Activated T-helper 2 cell treated with anti-CD3 and anti-CD28 coated beads, Interferon-gamma antibody, Interleukin-2, Interleukin-4, amounts not matched to agents 10 μg/mL and 5 μg/mL and 100 μg/mL, durations not matched to agents 14 hours and 24 hours and 36 hours (primary cell): ENCODE measurements around the gene KLF3. TPM values are rescaled to one million over a fixed set of nuclear protein-coding genes. Genes with fewer than 3 reads are reported as not detected.

Experiments used
- DNase-seq: peaks from one replicate; pipeline ENCODE4 v3.0.0; 2021; ENCODE audit warnings: low spot score
- H3K27ac Mint-ChIP-seq: one replicate; pipeline ENCODE4 v1.8.0; 2021; ENCODE audit warnings: mixed read lengths
- H3K27me3 Mint-ChIP-seq: one replicate; pipeline ENCODE4 v1.8.0; 2021; ENCODE audit warnings: low read depth, mixed read lengths
- H3K36me3 Mint-ChIP-seq: one replicate; pipeline ENCODE4 v1.8.0; 2021; ENCODE audit warnings: low read depth, mixed read lengths
- H3K4me1 Mint-ChIP-seq: one replicate; pipeline ENCODE4 v1.8.0; 2021; ENCODE audit warnings: low read depth, mixed read lengths
- H3K4me3 Mint-ChIP-seq: one replicate; pipeline ENCODE4 v1.8.0; 2021; ENCODE audit warnings: low read depth, mild to moderate bottlenecking, moderate library complexity, mixed read lengths
- H3K9me3 Mint-ChIP-seq: one replicate; pipeline ENCODE4 v1.8.0; 2021; ENCODE audit warnings: mixed read lengths
- intact Hi-C: fragments of 100-400 bp; cut with micrococcal nuclease; formaldehyde crosslinking; loops from one replicate; pipeline ENCODE4 v1.15.1; 2023
- total RNA-seq: library from RNA; stranded (reverse); gene quantifications from 2 replicates; pipeline ENCODE4 v1.2.3, GENCODE V29; 2022

The KLF3 gene
- total RNA-seq, 1 donor from 2014 or later = 0.71 TPM

GRCh38 chr4:38662522-38663089, 1.4 kb upstream of the KLF3 start:
- peaks cover 67% of the 10 kb centered on the region for H3K27me3 Mint-ChIP-seq
- H3K27ac Mint-ChIP-seq = no peak overlapping the region
- no peaks in the 10 kb centered on the region for H3K36me3 Mint-ChIP-seq
- H3K4me1 Mint-ChIP-seq = peaks cover 21% of the 10 kb centered on the region
- no peak for DNase-seq
- intact Hi-C loops = loop anchor here (1.0 to 10.0 kb wide), 3 partner anchors 138 to 978 kb away; partner anchors contain the start of genes RELL1 and TBC1D1
- H3K9me3 Mint-ChIP-seq = peaks cover 5% of the 10 kb centered on the region
- H3K4me3 Mint-ChIP-seq = peak overlapping the region; percentile 75

DNA sequence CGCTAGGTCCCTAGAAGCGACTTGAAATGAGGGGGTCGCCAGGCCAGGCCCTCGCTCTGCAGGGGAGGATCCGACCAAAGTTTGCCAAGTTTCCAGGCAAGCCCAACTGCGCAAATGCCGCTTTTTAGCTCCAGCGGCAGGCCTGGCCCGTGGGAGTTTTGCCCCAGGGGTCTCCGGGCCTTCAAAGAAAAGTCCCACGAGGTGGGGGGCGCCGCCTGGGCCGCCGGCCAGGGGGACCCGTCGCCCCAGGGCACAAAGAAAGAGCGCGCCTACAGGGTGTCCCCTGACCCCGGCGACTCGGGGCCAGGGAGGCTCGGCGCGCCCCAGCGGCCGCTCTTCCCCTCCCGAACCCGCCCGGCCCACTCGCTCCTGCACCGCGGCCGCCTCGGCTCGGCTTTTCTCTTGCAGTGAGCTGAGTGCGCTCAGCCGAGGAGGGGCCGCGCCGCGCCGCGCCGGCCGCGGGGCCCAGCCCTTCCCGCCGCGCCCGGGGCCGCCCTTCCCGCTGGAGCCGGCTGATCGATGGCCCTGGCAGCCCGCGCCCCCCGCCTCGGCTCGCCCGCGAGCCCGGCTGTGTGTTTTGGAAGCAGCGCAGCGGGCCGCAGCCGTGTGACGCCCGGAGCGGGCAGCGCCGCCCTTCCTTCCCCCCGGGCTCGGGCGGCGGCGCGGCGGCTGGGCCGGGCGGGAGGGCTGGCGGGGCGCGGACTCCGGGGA, 754 bp upstream of the KLF3 start:
- Mint-ChIP-seq H3K36me3 (no peaks in the 10 kb centered on the region), H3K27me3 (peaks cover 67% of the 10 kb centered on the region)

DNA sequence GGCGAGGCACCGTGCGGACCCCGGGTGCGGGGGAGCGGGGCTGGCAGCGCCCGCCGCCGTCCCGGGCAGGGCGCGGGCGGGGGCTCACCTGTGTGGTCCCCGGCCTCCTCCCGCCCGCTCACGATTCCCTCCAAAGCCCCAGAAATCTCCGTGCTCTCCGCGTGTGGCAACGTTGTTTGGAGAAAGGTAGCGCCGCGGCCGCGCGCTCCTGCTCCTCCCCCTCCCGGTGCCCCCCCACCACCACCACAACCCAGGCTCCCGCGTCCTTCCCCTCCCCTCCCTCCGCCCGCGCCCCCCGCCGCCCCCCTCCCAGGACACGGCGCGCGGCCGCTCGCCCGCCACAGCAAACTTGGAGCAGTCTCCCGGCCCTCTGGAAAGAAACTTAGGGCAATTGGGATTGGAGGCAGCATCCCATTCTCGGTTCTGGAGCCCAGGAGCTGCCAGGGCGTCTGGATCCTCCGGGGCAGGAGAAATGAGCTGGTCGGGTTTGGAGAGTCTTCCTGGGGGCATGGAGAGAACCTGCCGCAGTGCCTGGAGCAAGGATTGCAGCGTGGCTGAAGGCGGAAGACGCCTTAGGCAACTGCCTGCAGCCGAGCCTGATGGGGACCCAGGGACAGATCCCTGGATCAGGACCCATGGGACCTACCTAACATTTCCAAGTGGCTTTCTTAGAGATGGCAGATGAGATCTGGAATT, 855 bp downstream of the KLF3 start:
- intact Hi-C loops = loop anchor here (5.0 to 10.0 kb wide), 3 partner anchors 533 to 980 kb away; partner anchors contain the start of genes RELL1 and TBC1D1
- Mint-ChIP-seq H3K4me1 (peaks cover 24% of the 10 kb centered on the region), H3K9me3 (peaks cover 5% of the 10 kb centered on the region), H3K36me3 (no peaks in the 10 kb centered on the region), H3K27ac (no peak overlapping the region), H3K4me3 (peak overlapping the region; percentile 72), H3K27me3 (peaks cover 64% of the 10 kb centered on the region)
- no peak for DNase-seq

More for the DNA sequence above, 754 bp upstream of the KLF3 start:
- intact Hi-C loops = loop anchor here (1.0 to 10.0 kb wide), 3 partner anchors 139 to 978 kb away; partner anchors contain the start of genes RELL1 and TBC1D1
- peaks cover 5% of the 10 kb centered on the region for H3K9me3 Mint-ChIP-seq
- H3K4me1 Mint-ChIP-seq = peaks cover 21% of the 10 kb centered on the region
- peak overlapping the region; percentile 75 for H3K4me3 Mint-ChIP-seq
- DNase-seq = no peak
- H3K27ac Mint-ChIP-seq = no peak overlapping the region

- Mint-ChIP-seq H3K4me1 (peaks cover 24% of the 10 kb centered on the region), H3K9me3 (peaks cover 3% of the 10 kb centered on the region), H3K36me3 (no peaks in the 10 kb centered on the region), H3K4me3 (peak overlapping the region; percentile 72), H3K27ac (no peak overlapping the region), H3K27me3 (peaks cover 65% of the 10 kb centered on the region)
- intact Hi-C loops = loop anchor here (2.0 to 10.0 kb wide), 4 partner anchors 347 to 981 kb away; partner anchors contain the start of genes RELL1 and TBC1D1
- DNase-seq = no peak
Measured at GRCh38 chr4:38665551-38666411, 1.8 kb downstream of the KLF3 start.

DNA sequence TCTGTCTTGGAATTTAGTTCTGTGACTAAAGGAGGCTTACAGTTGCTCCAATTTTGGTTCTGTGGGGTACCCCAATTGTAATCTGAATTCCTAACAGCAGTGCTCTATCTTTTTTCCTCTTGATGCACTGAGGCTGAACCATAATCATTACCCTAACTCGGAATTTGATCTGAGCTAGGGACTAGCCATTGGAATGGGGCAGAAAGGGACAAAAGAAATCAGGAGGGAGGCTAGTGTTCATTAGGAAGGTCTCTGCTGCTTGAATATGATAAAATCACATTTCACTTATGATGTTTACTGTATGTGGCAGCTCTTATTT, 2.7 kb downstream of the KLF3 start:
- H3K4me1 Mint-ChIP-seq = peaks cover 22% of the 10 kb centered on the region

GRCh38 chr4:38667085-38667893, 3.3 kb downstream of the KLF3 start:
- Mint-ChIP-seq H3K27ac (no peak overlapping the region), H3K36me3 (no peaks in the 10 kb centered on the region), H3K27me3 (peaks cover 58% of the 10 kb centered on the region), H3K4me1 (peaks cover 22% of the 10 kb centered on the region), H3K4me3 (no peak overlapping the region), H3K9me3 (no peaks in the 10 kb centered on the region)
- DNase-seq = no peak
- intact Hi-C loops = loop anchor here (2.0 to 10.0 kb wide), 4 partner anchors 348 to 982 kb away; partner anchors contain the start of genes RELL1 and TBC1D1

More for the DNA sequence above, 2.7 kb downstream of the KLF3 start:
- H3K27me3 Mint-ChIP-seq = peaks cover 61% of the 10 kb centered on the region
- no peaks in the 10 kb centered on the region for H3K36me3 Mint-ChIP-seq
- H3K9me3 Mint-ChIP-seq = no peaks in the 10 kb centered on the region
- intact Hi-C loops = loop anchor here (2.0 to 10.0 kb wide), 4 partner anchors 348 to 982 kb away; partner anchors contain the start of genes RELL1 and TBC1D1
- no peak overlapping the region for H3K4me3 Mint-ChIP-seq
- DNase-seq = no peak
- no peak overlapping the region for H3K27ac Mint-ChIP-seq

DNA sequence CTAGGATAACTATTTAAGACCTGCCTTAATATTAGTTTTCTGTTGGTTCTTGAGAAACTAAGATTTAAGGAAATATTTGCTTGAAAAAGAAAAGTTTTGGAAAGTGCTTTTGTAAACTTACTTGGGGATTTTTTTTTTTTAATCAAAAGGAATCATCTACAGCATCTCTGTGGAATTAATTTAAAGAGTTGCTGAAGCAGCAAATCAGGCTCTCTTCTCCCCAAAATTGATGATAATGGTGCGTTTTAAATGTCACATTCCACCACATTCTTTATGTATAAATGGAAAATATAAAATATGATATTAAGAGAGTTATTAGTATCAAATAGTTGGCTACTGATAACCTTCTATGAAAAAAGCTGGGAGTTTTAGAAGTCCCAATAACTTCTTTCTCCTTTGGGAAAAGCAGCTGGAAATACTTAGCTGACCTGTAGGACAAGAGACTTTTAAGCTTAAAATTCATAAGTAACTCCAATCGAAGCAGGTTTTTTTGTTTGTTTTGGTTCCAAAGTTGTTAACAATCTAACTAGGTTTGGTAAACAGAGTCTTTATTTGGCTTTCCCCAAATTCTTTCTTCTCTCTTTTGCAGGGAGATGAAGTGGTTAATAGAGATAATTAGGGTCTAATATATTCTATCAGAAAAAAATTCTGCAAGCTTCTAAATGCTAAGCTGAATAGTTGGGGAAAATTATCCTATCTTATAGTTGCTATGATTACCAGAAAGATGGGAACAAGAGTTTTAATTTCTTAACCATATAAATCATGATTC, 4.4 kb downstream of the KLF3 start:
- Mint-ChIP-seq H3K9me3 (no peaks in the 10 kb centered on the region), H3K36me3 (no peaks in the 10 kb centered on the region), H3K4me1 (peaks cover 27% of the 10 kb centered on the region), H3K27me3 (peaks cover 54% of the 10 kb centered on the region), H3K4me3 (no peak overlapping the region), H3K27ac (no peak overlapping the region)
- no peak for DNase-seq
- intact Hi-C loops = loop anchor here (5.0 to 10.0 kb wide), 3 partner anchors 536 to 984 kb away; partner anchors contain the start of genes RELL1 and TBC1D1

GRCh38 chr4:38669208-38669607, 5.2 kb downstream of the KLF3 start:
- H3K9me3 Mint-ChIP-seq = no peaks in the 10 kb centered on the region
- peaks cover 54% of the 10 kb centered on the region for H3K27me3 Mint-ChIP-seq
- DNase-seq = no peak
- H3K4me3 Mint-ChIP-seq = no peak overlapping the region
- no peak overlapping the region for H3K27ac Mint-ChIP-seq
- intact Hi-C loops = loop anchor here (5.0 to 10.0 kb wide), 3 partner anchors 537 to 984 kb away; partner anchors contain the start of genes RELL1 and TBC1D1
- no peaks in the 10 kb centered on the region for H3K36me3 Mint-ChIP-seq
- peaks cover 32% of the 10 kb centered on the region for H3K4me1 Mint-ChIP-seq

- no peaks in the 10 kb centered on the region for H3K9me3 Mint-ChIP-seq
- H3K4me1 Mint-ChIP-seq = peaks cover 35% of the 10 kb centered on the region
- no peaks in the 10 kb centered on the region for H3K36me3 Mint-ChIP-seq
- no peak for DNase-seq
- no peak overlapping the region for H3K4me3 Mint-ChIP-seq
- intact Hi-C loops = no loop called here
- peaks cover 58% of the 10 kb centered on the region for H3K27me3 Mint-ChIP-seq
- no peak overlapping the region for H3K27ac Mint-ChIP-seq
Measured at GRCh38 chr4:38670109-38670901, 6.3 kb downstream of the KLF3 start.

DNA sequence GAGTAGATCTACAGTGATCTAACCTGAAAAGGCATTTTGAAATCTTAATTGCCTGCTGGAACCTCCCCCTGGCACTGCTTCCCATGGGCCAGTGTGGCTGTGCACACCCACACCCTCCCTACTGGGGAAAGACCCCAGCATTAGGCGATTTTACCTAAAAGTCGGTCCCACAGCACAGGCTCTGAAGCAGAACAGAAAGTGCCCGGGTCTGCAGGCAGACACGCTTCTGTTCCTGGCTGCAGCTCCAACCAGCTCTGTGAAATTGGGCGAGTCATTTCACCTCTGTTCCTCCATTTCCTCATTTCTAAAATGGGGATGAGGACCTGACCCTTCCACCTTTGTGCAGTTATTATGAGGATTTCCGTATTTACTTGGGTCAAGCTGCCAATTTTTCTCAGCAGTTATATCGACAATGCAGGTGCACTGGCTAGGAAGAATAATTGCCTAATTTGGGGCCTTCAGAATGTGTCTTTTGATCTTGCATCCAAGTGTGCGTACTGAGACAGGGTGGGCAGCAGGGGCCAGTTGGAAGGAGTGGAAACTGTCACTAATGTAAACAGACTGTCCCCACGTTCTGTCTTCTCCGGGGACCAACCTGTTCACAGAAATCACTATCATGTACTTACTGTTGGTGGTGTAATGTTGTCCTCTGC, 7.1 kb downstream of the KLF3 start:
- no peak for DNase-seq
- H3K4me1 Mint-ChIP-seq = peaks cover 33% of the 10 kb centered on the region
- no peak overlapping the region for H3K27ac Mint-ChIP-seq
- H3K27me3 Mint-ChIP-seq = peaks cover 52% of the 10 kb centered on the region
- no peaks in the 10 kb centered on the region for H3K36me3 Mint-ChIP-seq
- H3K4me3 Mint-ChIP-seq = no peak overlapping the region
- no peaks in the 10 kb centered on the region for H3K9me3 Mint-ChIP-seq
- intact Hi-C loops = no loop called here
